T-helper 2 cell treated with Interferon-gamma antibody and Interleukin-4, amounts not matched to agents 5 μg/mL and 100 μg/mL, for 36 hours (primary cell): ENCODE data around the gene PLK1.
"Not testable (repeated sequence)": the region's sequence is repeated elsewhere in the genome, so short reads cannot be mapped to it uniquely, and the experiment has no call there.

Experiments used
- DNase-seq: peaks from one replicate; pipeline ENCODE4 v3.0.0; 2021; ENCODE audit warnings: low spot score
- H3K27ac Mint-ChIP-seq: one replicate; pipeline ENCODE4 v1.8.0; 2021; ENCODE audit warnings: mild to moderate bottlenecking, mixed read lengths
- H3K27me3 Mint-ChIP-seq: one replicate; pipeline ENCODE4 v1.8.0; 2021; ENCODE audit warnings: low read depth, mixed read lengths
- H3K36me3 Mint-ChIP-seq: one replicate; pipeline ENCODE4 v1.8.0; 2021; ENCODE audit warnings: low read depth, mixed read lengths
- H3K4me1 Mint-ChIP-seq: one replicate; pipeline ENCODE4 v1.8.0; 2021; ENCODE audit warnings: low read depth, mixed read lengths
- H3K4me3 Mint-ChIP-seq: one replicate; pipeline ENCODE4 v1.8.0; 2022; ENCODE audit warnings: mild to moderate bottlenecking, moderate library complexity, mixed read lengths
- H3K9me3 Mint-ChIP-seq: one replicate; pipeline ENCODE4 v1.8.0; 2021; ENCODE audit warnings: mixed read lengths

Gene PLK1

DNA sequence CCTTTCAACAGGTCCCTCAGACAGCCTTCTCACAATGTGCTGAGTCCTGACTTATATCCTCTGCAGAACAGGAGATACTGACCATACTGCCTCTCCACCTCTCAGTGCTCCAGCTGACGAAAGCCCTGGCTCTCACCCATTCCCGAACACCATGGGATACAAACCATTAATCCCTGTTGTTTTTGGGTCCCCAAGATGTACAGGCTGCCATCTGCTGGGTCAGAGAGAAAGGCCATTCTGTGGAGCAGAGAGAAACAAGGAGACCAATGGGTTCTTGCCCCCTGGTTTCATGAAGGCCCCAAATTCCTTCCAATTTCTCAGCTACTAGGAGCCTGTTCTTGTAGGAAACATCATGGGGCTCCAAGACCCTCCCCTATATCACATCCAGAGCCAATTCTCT lies 31.3 kb downstream of the PLK1 start:
- no peaks in the 10 kb centered on the region for H3K36me3 Mint-ChIP-seq
- H3K4me3 Mint-ChIP-seq, result no peak overlapping the region
- no peak overlapping the region for H3K27ac Mint-ChIP-seq
- H3K27me3 Mint-ChIP-seq, result peaks cover 30% of the 10 kb centered on the region
- peaks cover 9% of the 10 kb centered on the region for H3K9me3 Mint-ChIP-seq
- no peak for DNase-seq
- H3K4me1 Mint-ChIP-seq, result no peaks in the 10 kb centered on the region

DNA sequence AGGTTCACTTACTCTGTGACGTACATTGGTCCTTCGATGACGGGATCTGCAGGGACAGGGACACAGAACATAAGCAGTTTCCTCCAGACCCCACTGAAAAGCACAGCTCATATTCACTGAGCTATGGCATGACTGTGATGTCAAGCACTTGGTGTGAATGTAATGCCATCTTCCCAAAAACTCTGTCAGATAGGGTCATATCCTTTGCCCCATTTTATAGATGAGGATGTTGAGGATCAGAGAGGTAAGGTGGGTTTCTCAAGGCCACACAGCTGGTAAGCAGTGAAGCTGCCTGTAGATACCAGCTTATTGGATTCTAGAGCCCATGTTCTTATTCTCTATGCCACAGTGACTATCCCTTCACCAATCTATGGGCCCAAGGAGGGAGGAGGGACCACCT lies 31.8 kb downstream of the PLK1 start:
- no peaks in the 10 kb centered on the region for H3K4me1 Mint-ChIP-seq
- H3K27ac Mint-ChIP-seq, result no peak overlapping the region
- H3K36me3 Mint-ChIP-seq, result no peaks in the 10 kb centered on the region
- peaks cover 9% of the 10 kb centered on the region for H3K9me3 Mint-ChIP-seq
- H3K4me3 Mint-ChIP-seq, result no peak overlapping the region
- H3K27me3 Mint-ChIP-seq, result peaks cover 31% of the 10 kb centered on the region
- DNase-seq, result no peak

- DNase-seq, result no peak
- H3K27ac Mint-ChIP-seq, result no peak overlapping the region
- H3K9me3 Mint-ChIP-seq, result peaks cover 9% of the 10 kb centered on the region
- H3K4me3 Mint-ChIP-seq, result no peak overlapping the region
- H3K4me1 Mint-ChIP-seq, result no peaks in the 10 kb centered on the region
- H3K36me3 Mint-ChIP-seq, result no peaks in the 10 kb centered on the region
- H3K27me3 Mint-ChIP-seq, result peaks cover 36% of the 10 kb centered on the region
Observed at GRCh38 chr16:23711785-23712184, 33.1 kb downstream of the PLK1 start.

GRCh38 chr16:23712976-23713375 lies 34.3 kb downstream of the PLK1 start, which contains the start of gene ERN2:
ERN2 (minus strand) TSS chr16:23713222; CDS start chr16:23713187, 35 bp downstream.
- Mint-ChIP-seq H3K9me3 (peaks cover 9% of the 10 kb centered on the region), H3K36me3 (no peaks in the 10 kb centered on the region), H3K4me3 (no peak within 1 kb of the TSS), H3K27me3 (peaks cover 43% of the 10 kb centered on the region), H3K4me1 (no peaks in the 10 kb centered on the region), H3K27ac (no peak within 1 kb of the TSS)
- no peak for DNase-seq

DNA sequence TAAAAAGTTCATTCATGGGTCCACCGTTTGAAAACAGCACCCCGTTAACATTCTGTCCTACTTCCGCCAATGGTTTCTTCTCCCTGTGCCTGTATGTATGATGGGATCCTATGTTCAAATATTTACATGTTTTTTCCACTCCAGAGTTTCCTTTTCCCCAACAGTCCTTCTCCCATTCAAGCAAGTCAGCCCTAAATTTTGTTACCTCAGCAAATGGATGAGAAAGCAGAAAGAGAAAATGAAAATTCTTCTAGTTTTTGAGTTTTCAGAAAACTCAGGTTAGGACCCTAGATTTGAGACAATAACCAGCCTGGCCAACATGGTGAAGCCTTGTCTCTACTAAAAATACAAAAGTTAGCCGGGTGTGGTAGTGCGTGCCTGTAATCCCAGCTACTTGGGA lies 37.8 kb downstream of the PLK1 start:
- no peak overlapping the region for H3K4me3 Mint-ChIP-seq
- H3K36me3 Mint-ChIP-seq, result no peaks in the 10 kb centered on the region
- peaks cover 46% of the 10 kb centered on the region for H3K27me3 Mint-ChIP-seq
- no peaks in the 10 kb centered on the region for H3K4me1 Mint-ChIP-seq
- H3K27ac Mint-ChIP-seq, result no peak overlapping the region
- H3K9me3 Mint-ChIP-seq, result no peaks in the 10 kb centered on the region
- DNase-seq, result no peak

- H3K27ac Mint-ChIP-seq, H3K36me3 Mint-ChIP-seq, H3K9me3 Mint-ChIP-seq, H3K4me3 Mint-ChIP-seq, DNase-seq, H3K4me1 Mint-ChIP-seq: not testable (repeated sequence)
- H3K27me3 Mint-ChIP-seq, result peaks cover 13% of the 10 kb centered on the region
Observed at GRCh38 chr16:23722613-23723240, 44.0 kb downstream of the PLK1 start.

DNA sequence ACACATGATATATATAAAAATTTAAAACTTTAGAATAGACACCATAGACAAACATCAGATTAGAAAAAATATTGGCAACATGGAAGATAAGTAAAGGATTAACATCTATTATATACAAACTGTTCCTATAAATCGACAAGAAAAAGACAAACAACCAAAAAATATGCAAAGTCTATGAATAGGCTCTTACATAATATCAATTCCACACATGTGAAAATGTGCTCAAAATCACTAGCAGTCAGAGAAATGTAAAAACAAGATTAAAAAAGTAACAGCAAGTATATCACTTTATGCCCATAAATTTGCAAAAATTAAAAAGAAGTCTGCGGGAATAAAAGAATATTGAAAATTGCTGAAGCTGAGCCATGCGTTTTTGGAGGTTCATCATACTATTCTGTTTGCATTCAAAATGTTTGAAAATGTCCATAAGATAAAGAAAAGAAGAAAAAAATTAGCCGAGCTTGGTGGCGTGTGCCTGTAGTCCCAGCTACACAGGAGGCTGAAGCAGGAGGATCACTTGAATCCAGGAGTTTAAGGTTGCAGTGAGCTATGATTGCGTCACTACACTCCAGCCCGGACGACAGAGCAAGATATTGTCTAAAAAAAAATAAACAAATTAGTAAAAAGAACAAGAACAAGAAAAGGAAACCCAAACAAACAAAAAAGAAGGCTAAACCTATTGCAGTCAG lies 45.6 kb downstream of the PLK1 start:
- Mint-ChIP-seq H3K36me3 (no peaks in the 10 kb centered on the region), H3K27me3 (peaks cover 7% of the 10 kb centered on the region), H3K27ac (no peak overlapping the region), H3K9me3 (no peaks in the 10 kb centered on the region), H3K4me3 (no peak overlapping the region), H3K4me1 (peaks cover 2% of the 10 kb centered on the region)
- DNase-seq, result no peak

DNA sequence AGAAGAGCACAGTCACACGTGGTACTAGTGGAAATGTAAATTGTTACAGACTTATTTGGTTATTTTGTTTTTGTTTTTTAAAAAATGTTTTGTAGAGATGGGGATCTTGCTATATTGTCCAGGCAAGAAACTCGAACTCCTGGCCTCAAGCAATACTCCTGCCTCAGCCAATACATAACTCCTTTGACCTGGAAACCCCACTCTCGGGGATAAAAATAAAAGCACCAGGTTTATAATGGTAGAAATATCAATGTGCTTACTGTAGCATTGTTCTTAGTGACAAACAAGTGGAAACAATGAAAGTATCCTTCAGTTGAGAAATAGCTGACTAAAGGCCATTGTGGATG lies 46.1 kb downstream of the PLK1 start:
- no peaks in the 10 kb centered on the region for H3K9me3 Mint-ChIP-seq
- peaks cover 7% of the 10 kb centered on the region for H3K27me3 Mint-ChIP-seq
- H3K27ac Mint-ChIP-seq, result no peak overlapping the region
- H3K4me1 Mint-ChIP-seq, result peaks cover 2% of the 10 kb centered on the region
- DNase-seq, result no peak
- no peak overlapping the region for H3K4me3 Mint-ChIP-seq
- no peaks in the 10 kb centered on the region for H3K36me3 Mint-ChIP-seq

GRCh38 chr16:23726710-23727109 lies 48.0 kb downstream of the PLK1 start:
- DNase-seq, result no peak
- Mint-ChIP-seq H3K4me1 (peaks cover 2% of the 10 kb centered on the region), H3K36me3 (no peaks in the 10 kb centered on the region), H3K4me3 (no peak overlapping the region), H3K27ac (no peak overlapping the region), H3K27me3 (no peaks in the 10 kb centered on the region), H3K9me3 (no peaks in the 10 kb centered on the region)

DNA sequence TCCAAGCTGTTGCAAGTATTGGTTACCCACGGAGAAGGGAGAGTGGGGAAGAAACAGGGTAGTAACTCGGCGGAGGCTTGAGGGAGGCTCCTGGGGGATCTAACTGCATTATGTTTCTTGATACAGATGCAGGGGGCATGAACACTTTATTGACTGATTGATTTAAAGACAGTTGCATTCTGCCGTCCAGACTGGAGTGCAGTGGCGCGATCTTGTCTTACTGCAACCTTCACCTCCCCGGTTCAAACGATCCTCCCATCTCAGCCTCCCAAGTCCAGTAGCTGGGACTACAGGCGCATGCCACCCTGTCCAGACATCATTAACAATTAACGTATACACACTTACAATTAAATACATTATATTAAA lies 49.4 kb downstream of the PLK1 start:
- H3K4me3 Mint-ChIP-seq, result no peak overlapping the region
- no peaks in the 10 kb centered on the region for H3K9me3 Mint-ChIP-seq
- no peaks in the 10 kb centered on the region for H3K27me3 Mint-ChIP-seq
- no peak for DNase-seq
- H3K27ac Mint-ChIP-seq, result no peak overlapping the region
- peaks cover 2% of the 10 kb centered on the region for H3K4me1 Mint-ChIP-seq
- H3K36me3 Mint-ChIP-seq, result no peaks in the 10 kb centered on the region

DNA sequence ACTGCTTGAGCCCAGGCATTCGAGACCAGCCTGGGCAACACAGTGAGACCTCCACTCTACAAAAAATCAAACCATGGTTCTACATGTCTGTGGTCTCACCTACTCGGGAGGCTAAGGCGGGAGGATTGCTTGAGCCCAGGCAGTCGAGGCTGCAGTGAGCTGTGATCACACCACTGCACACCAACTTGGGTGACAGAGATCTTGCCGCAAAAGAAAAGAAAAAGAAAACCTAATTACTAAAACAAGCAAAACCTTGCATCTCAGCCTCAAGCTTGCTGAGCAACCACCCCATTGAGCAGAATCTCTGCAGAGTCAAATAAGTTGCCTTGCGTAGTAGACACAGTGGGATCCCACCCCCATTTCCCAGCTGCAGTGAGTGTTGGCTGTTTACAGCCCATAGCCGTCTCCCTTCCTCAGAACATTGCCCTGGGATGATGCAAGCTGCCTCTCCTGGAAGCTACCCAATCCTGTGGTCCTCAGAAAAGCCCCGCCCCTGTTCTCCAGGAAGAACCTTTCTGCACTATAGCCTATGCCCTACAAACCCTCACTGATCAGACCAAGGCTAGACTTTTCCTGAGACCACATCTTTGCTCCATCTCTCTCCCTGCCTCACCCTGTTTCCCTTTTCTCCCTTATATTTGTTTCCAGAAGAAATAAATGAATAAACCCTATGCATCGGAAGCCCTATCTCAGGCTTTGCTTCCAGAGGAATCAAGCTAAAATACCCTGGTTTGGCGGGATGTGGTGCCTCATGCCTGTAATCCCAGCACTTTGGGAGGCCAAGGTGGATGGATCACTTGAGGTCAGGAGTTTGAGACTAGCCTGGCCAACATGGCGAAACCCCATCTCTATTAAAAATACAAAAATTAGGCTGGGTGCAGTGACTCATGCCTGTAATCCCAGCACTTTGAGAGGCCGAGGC lies 51.1 kb downstream of the PLK1 start:
- Mint-ChIP-seq H3K27me3 (no peaks in the 10 kb centered on the region), H3K27ac (no peak overlapping the region), H3K4me1 (peaks cover 4% of the 10 kb centered on the region), H3K4me3 (no peak overlapping the region), H3K36me3 (no peaks in the 10 kb centered on the region), H3K9me3 (no peaks in the 10 kb centered on the region)
- no peak for DNase-seq

DNA sequence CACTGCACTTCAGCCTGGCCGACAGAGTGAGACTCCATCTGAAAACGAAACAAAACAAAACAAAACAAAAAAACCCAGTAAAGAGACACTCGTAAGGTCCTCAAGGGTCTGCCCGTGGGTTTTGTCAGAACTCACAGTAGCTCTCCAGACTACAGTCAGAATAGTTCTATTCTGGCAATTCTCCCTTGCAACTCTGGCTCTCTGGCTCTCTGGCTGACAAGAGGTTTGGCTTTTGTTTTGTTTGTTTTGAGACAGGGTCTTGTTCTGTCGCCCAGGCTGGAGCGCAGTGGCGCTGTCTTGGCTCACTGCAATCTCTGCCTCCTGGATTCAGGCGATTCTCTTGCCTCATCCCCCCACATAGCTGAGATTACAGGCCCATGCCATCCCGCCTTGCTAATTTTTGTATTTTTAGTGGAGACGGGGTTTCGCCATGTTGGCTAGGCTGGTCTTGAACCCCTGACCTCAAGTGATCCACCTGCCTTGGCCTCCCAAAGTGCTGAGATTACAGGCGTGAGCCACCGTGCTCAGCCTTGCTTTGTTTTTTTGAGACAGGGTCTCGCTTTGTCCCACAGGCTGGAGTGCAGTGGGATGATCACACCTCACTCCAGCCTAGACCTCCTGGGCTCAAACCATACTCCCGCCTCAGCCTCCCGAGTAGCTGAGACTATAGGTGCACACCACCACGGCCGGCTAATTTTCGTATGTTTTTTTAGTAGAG lies 55.6 kb downstream of the PLK1 start:
- H3K27me3 Mint-ChIP-seq, result peaks cover 5% of the 10 kb centered on the region
- no peaks in the 10 kb centered on the region for H3K36me3 Mint-ChIP-seq
- peaks cover 4% of the 10 kb centered on the region for H3K4me1 Mint-ChIP-seq
- DNase-seq, result no peak
- no peaks in the 10 kb centered on the region for H3K9me3 Mint-ChIP-seq
- H3K4me3 Mint-ChIP-seq, result no peak overlapping the region
- H3K27ac Mint-ChIP-seq, result no peak overlapping the region

GRCh38 chr16:23737423-23738028 lies 58.8 kb downstream of the PLK1 start:
- not testable (repeated sequence) for H3K27ac Mint-ChIP-seq, H3K4me1 Mint-ChIP-seq
- H3K27me3 Mint-ChIP-seq, result peaks cover 11% of the 10 kb centered on the region

More at GRCh38 chr16:23737423-23738028, 58.8 kb downstream of the PLK1 start:
- H3K4me3 Mint-ChIP-seq, H3K9me3 Mint-ChIP-seq, H3K36me3 Mint-ChIP-seq, DNase-seq: not testable (repeated sequence)
